A673 (cell line): ENCODE measurements around the gene EHBP1L1.

ENCODE experiments used
- EZH2 ChIP-seq: fragments of 200-600 bp; sonication (generic); IDR thresholded peaks from 2 replicates; pipeline ENCODE4 v1.6.1; 2017; ENCODE audit warnings: borderline replicate concordance, low read depth, mild to moderate bottlenecking, mixed read lengths, antibody characterized with exemption, low read length; ENCODE audit not compliant: poor library complexity, severe bottlenecking
- TF ChIP-seq, protein P1 (sequence below): fragments of 300-800, 200-600 bp; sonication (generic); conservative IDR thresholded peaks from 2 replicates; pipeline ENCODE4 v1.5.1; 2017; ENCODE audit warnings: low read depth, mild to moderate bottlenecking, antibody characterized with exemption, low read length, moderate library complexity, mixed read lengths

DNA sequence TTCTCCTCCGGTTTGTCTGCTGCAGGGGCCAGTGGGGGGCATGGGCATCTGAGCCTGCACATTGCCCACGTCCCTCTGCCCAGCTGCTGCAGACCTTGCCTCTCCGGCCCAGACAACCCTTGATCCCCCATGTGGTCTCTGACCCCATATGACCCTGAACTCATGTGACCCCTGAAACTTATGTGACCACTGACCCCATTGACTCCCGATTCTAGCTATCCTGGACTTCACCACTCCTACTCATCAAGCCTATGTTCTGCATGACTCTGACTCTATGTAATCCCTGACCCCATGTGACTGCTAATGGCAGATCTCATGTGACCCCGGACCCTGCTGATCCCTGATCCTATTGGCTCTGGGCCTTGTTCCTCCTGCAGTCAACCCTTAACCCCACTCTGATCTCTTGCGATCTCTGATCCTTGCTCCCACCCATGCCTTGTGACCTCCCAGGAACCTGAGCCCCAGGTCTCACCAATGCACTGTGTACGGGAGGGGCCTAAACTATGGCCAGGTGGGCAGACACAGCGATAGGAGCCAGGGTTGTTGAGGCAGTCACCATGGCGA is 23.4 kb upstream of the EHBP1L1 start:
- TF ChIP-seq, protein P1, sequence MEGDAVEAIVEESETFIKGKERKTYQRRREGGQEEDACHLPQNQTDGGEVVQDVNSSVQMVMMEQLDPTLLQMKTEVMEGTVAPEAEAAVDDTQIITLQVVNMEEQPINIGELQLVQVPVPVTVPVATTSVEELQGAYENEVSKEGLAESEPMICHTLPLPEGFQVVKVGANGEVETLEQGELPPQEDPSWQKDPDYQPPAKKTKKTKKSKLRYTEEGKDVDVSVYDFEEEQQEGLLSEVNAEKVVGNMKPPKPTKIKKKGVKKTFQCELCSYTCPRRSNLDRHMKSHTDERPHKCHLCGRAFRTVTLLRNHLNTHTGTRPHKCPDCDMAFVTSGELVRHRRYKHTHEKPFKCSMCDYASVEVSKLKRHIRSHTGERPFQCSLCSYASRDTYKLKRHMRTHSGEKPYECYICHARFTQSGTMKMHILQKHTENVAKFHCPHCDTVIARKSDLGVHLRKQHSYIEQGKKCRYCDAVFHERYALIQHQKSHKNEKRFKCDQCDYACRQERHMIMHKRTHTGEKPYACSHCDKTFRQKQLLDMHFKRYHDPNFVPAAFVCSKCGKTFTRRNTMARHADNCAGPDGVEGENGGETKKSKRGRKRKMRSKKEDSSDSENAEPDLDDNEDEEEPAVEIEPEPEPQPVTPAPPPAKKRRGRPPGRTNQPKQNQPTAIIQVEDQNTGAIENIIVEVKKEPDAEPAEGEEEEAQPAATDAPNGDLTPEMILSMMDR, result no peak
- no peak for TF ChIP-seq EZH2
